HepG2 (cell line): ENCODE data around the gene LIPA. TPM values are rescaled to one million over a fixed set of nuclear protein-coding genes. Genes with fewer than 3 reads are reported as not detected.

Experiments used
- ATAC-seq: fragments of 200-7000 bp; cut with Tn5 transposase; 3 replicates; pipeline ENCODE4 v1.9.1; 2020; ENCODE audit warnings: mild to moderate bottlenecking, moderate library complexity
- BruUV-seq: library from RNA; stranded (reverse); fragments of 400-500 nt; replicated peaks from 2 replicates; lab custom pipeline; 2021; lab: Mats Ljungman, UMichigan
- CTCF ChIA-PET: fragments of 300-600 bp; formaldehyde crosslinking; extraction: SDS; loops from one replicate; lab custom pipeline; 2021; ENCODE audit warnings: low total read pairs, inconsistent platforms, low intra/inter-chr PET ratio; lab: Yijun Ruan, JAX
- POLR2A ChIA-PET: fragments of 350-600 bp; sonication (Branson Sonifier 250); formaldehyde crosslinking; loops from one replicate; lab custom pipeline; 2020; ENCODE audit warnings: antibody characterized with exemption, inconsistent platforms; lab: Yijun Ruan, JAX
- DNase-seq: peaks from one replicate; pipeline ENCODE4 v3.0.0-alpha.2; 2015; ENCODE audit warnings: low spot score
- FAIRE-seq: peaks from 3 replicates; lab custom pipeline; 2011; peaks lifted over from hg19 to GRCh38; lab: Jason Lieb, UNC
- H2AFZ ChIP-seq: one replicate; pipeline ENCODE4 v1.6.1; 2011; ENCODE audit warnings: low read length, inconsistent platforms
- H3K27ac ChIP-seq: fragments of 300-600 bp; 3 replicates; pipeline ENCODE4 v1.8.0; 2011; ENCODE audit warnings: mixed run types, mild to moderate bottlenecking, mixed read lengths, low read length, inconsistent platforms; ENCODE audit not compliant: insufficient read depth; ENCODE audit errors: extremely low read length
- H3K27me3 ChIP-seq, 2 experiments: fragments of 200-600 bp in 1 of 2; 2 replicates in 1 of 2; 3 replicates in 1 of 2; pipeline versions ENCODE4 v1.6.0 to v1.8.0; 2011; ENCODE audit warnings: low read length in 2 of 2, mild to moderate bottlenecking in 2 of 2, moderate library complexity in 2 of 2, inconsistent platforms in 1 of 2; ENCODE audit not compliant: insufficient read depth in 2 of 2, control insufficient read depth in 1 of 2
- H3K36me3 ChIP-seq, 2 experiments: fragments of 200-600 bp in 1 of 2; replicated peaks in 1 of 2; 2 replicates in 1 of 2; 3 replicates in 1 of 2; pipeline versions ENCODE4 v1.5.1 to v1.8.0; 2011; ENCODE audit warnings: low read length in 2 of 2, inconsistent platforms in 1 of 2; ENCODE audit not compliant: insufficient read depth in 2 of 2, control insufficient read depth in 1 of 2
- H3K4me1 ChIP-seq: 2 replicates; pipeline ENCODE4 v1.5.1; 2012; ENCODE audit warnings: low read length, inconsistent platforms; ENCODE audit not compliant: insufficient read depth
- H3K4me2 ChIP-seq: 2 replicates; pipeline ENCODE4 v1.6.0; 2011; ENCODE audit warnings: low read depth, low read length, inconsistent platforms
- H3K4me3 ChIP-seq, 3 experiments: fragments of 200-600 bp in 1 of 3; sonication (generic), shearing (Covaris generic) in 1 of 3; replicated peaks in 1 of 3; 2 replicates each; pipeline ENCODE4 v1.5.1; 2011 to 2016; ENCODE audit warnings: low read length in 3 of 3, inconsistent platforms in 2 of 3, low read depth in 2 of 3, mild to moderate bottlenecking in 2 of 3, control low read depth in 1 of 3, mixed read lengths in 1 of 3; ENCODE audit not compliant: insufficient read depth in 1 of 3
- H3K79me2 ChIP-seq: one replicate; pipeline ENCODE4 v1.6.1; 2011; ENCODE audit warnings: low read length, inconsistent platforms; ENCODE audit not compliant: insufficient read depth
- H3K9ac ChIP-seq: 2 replicates; pipeline ENCODE4 v1.6.0; 2011; ENCODE audit warnings: mild to moderate bottlenecking, low read depth, low read length, inconsistent platforms; ENCODE audit not compliant: insufficient read depth
- H3K9me3 ChIP-seq: 2 replicates; pipeline ENCODE4 v1.5.1; 2012; ENCODE audit warnings: mild to moderate bottlenecking, low read length
- H4K20me1 ChIP-seq: 2 replicates; pipeline ENCODE4 v1.6.0; 2011; ENCODE audit warnings: inconsistent platforms, mild to moderate bottlenecking, low read length, moderate library complexity; ENCODE audit not compliant: insufficient read depth
- ARID4A ChIP-seq: sonication (generic); formaldehyde crosslinking; IDR thresholded peaks from 2 replicates; pipeline ENCODE4 v1.5.0; 2020; ENCODE audit warnings: mild to moderate bottlenecking, missing genetic modification reagents, borderline replicate concordance
- EZH2 ChIP-seq: conservative IDR thresholded peaks from 2 replicates; pipeline ENCODE4 v1.6.1; 2012; ENCODE audit warnings: mild to moderate bottlenecking, low read depth, low read length, moderate library complexity
- FOXK2 ChIP-seq: fragments of 450-650 bp; IDR thresholded peaks from 2 replicates; pipeline ENCODE4 v1.6.1; 2016
- FOXP4 ChIP-seq: sonication (generic); formaldehyde crosslinking; IDR thresholded peaks from 2 replicates; pipeline ENCODE4 v1.4.0; 2020; ENCODE audit warnings: missing genetic modification reagents
- NFIB ChIP-seq: sonication (generic); formaldehyde crosslinking; IDR thresholded peaks from 2 replicates; pipeline ENCODE4 v1.9.0; 2021; ENCODE audit warnings: missing genetic modification reagents, mild to moderate bottlenecking, borderline replicate concordance
- PCBP1 ChIP-seq: fragments of 200-400 bp; formaldehyde crosslinking; IDR thresholded peaks from 2 replicates; pipeline ENCODE4 v1.6.1; 2017; ENCODE audit warnings: mild to moderate bottlenecking, low read depth, low read length, borderline replicate concordance
- RBM22 ChIP-seq: fragments of 200-400 bp; formaldehyde crosslinking; optimal IDR thresholded peaks from 2 replicates; pipeline ENCODE3; 2017; ENCODE audit warnings: mild to moderate bottlenecking, low read length, moderate library complexity
- REST ChIP-seq, 2 experiments: IDR thresholded peaks; 2 replicates each; pipeline ENCODE4 v1.6.1; 2011 to 2012; ENCODE audit warnings: low read length in 2 of 2, borderline replicate concordance in 1 of 2, low read depth in 1 of 2, mild to moderate bottlenecking in 1 of 2, moderate library complexity in 1 of 2
- SOX5 ChIP-seq: IDR thresholded peaks from 2 replicates; pipeline ENCODE4 v1.6.1; 2016; ENCODE audit warnings: borderline replicate concordance
- TP53 ChIP-seq: sonication (generic); formaldehyde crosslinking; conservative IDR thresholded peaks from 2 replicates; pipeline ENCODE4 v1.4.0; 2020; ENCODE audit warnings: missing genetic modification reagents
- ZNF17 ChIP-seq: sonication (generic); formaldehyde crosslinking; IDR thresholded peaks from 2 replicates; pipeline ENCODE4 v1.5.0; 2020; ENCODE audit warnings: mild to moderate bottlenecking, missing genetic modification reagents
- WGBS: methylation state at CpG from one replicate; pipeline ENCODE4 v1.1.6; 2017; ENCODE audit warnings: low lambda C conversion rate; 5-methylcytosine and 5-hydroxymethylcytosine counted together
- in situ Hi-C: cut with HindIII; loops from 2 replicates; pipeline ENCODE4 v1.10.0; 2017; ENCODE audit warnings: low pct_unique_long_range_greater_than_20kb; ENCODE audit not compliant: extremely low pct_ligation_motif_present
- intact Hi-C: fragments of 100-400 bp; cut with micrococcal nuclease; formaldehyde crosslinking; loops from one replicate; pipeline ENCODE4 v1.10.0; 2022; ENCODE audit not compliant: unreplicated experiment
- polyA plus RNA-seq, 8 experiments: library from polyadenylated mRNA; depleted of rRNA in 3 of 8; stranded (reverse) in 7 of 8; unstranded in 1 of 8; fragments of >200 nt; fragmentation: Illumina TruSeq in 4 of 8; extraction: Trizol in 4 of 8; gene quantifications; 2 replicates each; pipeline versions ENCODE4 v1.2.1 to v1.2.3, GENCODE V29; 2011 to 2016; ENCODE audit warnings: low read depth in 4 of 8, missing spikeins in 1 of 8, mixed read lengths in 1 of 8; ENCODE audit not compliant: insufficient read depth in 1 of 8
- total RNA-seq, 5 experiments: library from RNA; depleted of rRNA; stranded (reverse); fragments of >200 nt; fragmentation: Illumina TruSeq; extraction: Trizol; gene quantifications; 2 replicates each; pipeline ENCODE4 v1.2.3, GENCODE V29; 2016; ENCODE audit warnings: low read depth in 1 of 5

LIPA gene
- total and polyA plus RNA-seq, 2 of the 13 experiments (the other 11 are each of a cell fraction or from before 2014, with no cell fraction given), result 57.1 to 79.5 TPM

GRCh38 chr10:89183571-89183970 is 68.0 kb downstream of the LIPA start (continued):
- TF ChIP-seq EZH2, result no peak
- TF ChIP-seq RBM22, result no peak
- no peak for TF ChIP-seq REST (IDR thresholded peaks at IDR 0.05; ENCODE audit: borderline replicate concordance in 1 of 2, low read depth in 1 of 2, low read length in 2 of 2)
- no peak for TF ChIP-seq NFIB (CRISPR knock-in tag)
- no peak for TF ChIP-seq SOX5
- no peak for TF ChIP-seq ZNF17 (CRISPR knock-in tag)
- TF ChIP-seq FOXP4 (CRISPR knock-in tag), result no peak

- 3% methylated on average over 2 of the region's 2 CpGs for WGBS
- no peak for ATAC-seq
- in situ Hi-C loops, result no loop called here
- TF ChIP-seq PCBP1, result no peak
- no peak for TF ChIP-seq FOXK2
- no peak for TF ChIP-seq TP53 (CRISPR knock-in tag)
- TF ChIP-seq ARID4A (CRISPR knock-in tag), result no peak
Measured at GRCh38 chr10:89182894-89183293, 68.7 kb downstream of the LIPA start.

More at GRCh38 chr10:89182894-89183293, 68.7 kb downstream of the LIPA start:
- H2AFZ ChIP-seq, result no peak overlapping the region
- no peak overlapping the region for H3K4me2 ChIP-seq
- no peak overlapping the region for H3K27ac ChIP-seq
- H3K9ac ChIP-seq, result no peak overlapping the region
- POLR2A ChIA-PET, result no interaction called here
- intact Hi-C loops, result no loop called here
- CTCF ChIA-PET, result no interaction called here
- H3K36me3 ChIP-seq, result no peaks in the 10 kb centered on the region
- BruUV-seq, result no TSS peak
- no peaks in the 10 kb centered on the region for H3K9me3 ChIP-seq
- 0 out of 5 replicates have a peak, but pooled peaks cover 0 to 4% of the 10 kb centered on the region in 2 experiments for H3K27me3 ChIP-seq
- no peak for FAIRE-seq
- H3K4me3 ChIP-seq, result no peak overlapping the region
- no peaks in the 10 kb centered on the region for H3K4me1 ChIP-seq
- H4K20me1 ChIP-seq, result no peaks in the 10 kb centered on the region
- no peak for DNase-seq
- no peaks in the 10 kb centered on the region for H3K79me2 ChIP-seq
